GM03348 (cell line): Measurements from ENCODE around the gene PHACTR1.

Experiments
- DNase-seq: peaks from one replicate; pipeline ENCODE4 v3.0.0; 2012; ENCODE audit warnings: low spot score

Gene PHACTR1

DNA sequence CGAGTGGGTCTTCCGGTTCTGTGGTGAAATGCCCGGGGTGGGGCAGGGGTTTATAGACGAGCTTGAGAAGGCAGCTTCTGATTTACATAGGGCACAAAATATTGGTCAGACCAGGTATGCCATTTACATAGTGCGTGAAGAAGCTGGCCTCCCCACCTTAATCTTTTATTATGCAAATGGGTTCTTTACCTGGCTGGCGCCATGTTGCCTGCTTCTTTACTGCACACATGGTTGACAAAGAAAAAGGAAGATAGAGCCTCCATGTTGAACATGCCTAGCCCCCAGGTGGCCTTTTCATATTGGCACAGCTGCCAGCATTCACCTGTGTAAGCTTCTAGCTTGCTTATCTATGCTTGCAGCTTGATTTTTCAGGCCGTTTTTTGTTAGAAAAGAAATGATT, 276.2 kb downstream of the PHACTR1 start:
- DNase-seq: no peak

GRCh38 chr6:12993283-12993898, 276.8 kb downstream of the PHACTR1 start:
- DNase-seq: no peak

GRCh38 chr6:12995419-12995818, 278.9 kb downstream of the PHACTR1 start:
- no peak for DNase-seq

DNA sequence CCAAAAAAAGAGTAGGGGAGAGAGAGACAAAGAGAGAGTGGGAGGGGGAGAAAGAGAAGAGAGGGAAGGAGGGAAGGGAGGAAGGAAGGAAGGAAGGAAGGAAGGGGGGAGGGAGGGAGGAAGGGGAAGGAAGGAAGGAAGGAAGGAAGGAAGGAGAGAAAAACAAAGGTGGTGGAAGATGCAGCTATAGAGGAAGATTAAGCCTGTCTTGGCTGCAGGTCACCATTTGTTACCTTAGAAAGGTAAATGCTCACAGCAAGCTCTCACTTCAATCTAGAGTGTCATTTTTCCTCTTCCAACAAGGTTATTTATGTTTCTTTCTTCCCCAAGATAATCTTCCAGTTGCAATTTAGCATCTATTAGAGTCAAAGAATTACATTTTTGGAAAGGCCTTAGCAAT, 284.0 kb downstream of the PHACTR1 start:
- DNase-seq: no peak

DNA sequence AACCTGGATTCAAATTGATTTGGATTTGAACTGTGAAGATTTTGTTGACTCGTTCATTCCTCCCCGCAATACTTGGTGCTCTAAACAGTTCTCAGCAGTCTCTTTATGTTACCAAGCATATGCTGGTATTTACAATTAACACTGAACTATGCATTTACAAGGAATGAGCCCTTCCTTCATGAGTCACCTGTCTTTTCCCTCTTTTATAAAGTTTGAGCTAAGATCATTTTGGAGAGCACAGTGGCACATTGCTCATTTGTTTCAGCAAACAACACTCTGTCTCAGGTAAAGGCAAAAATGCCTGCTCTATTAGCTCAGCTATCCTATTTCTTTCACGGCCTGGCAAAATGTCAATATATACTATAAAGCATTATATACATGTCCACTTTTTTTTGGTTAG, 285.4 kb downstream of the PHACTR1 start:
- no peak for DNase-seq

- DNase-seq: no peak
These were observed 288.0 kb downstream of the PHACTR1 start for GRCh38 chr6:13004601-13005000.

- no peak for DNase-seq
These were observed 289.4 kb downstream of the PHACTR1 start for GRCh38 chr6:13005994-13006393.

DNA sequence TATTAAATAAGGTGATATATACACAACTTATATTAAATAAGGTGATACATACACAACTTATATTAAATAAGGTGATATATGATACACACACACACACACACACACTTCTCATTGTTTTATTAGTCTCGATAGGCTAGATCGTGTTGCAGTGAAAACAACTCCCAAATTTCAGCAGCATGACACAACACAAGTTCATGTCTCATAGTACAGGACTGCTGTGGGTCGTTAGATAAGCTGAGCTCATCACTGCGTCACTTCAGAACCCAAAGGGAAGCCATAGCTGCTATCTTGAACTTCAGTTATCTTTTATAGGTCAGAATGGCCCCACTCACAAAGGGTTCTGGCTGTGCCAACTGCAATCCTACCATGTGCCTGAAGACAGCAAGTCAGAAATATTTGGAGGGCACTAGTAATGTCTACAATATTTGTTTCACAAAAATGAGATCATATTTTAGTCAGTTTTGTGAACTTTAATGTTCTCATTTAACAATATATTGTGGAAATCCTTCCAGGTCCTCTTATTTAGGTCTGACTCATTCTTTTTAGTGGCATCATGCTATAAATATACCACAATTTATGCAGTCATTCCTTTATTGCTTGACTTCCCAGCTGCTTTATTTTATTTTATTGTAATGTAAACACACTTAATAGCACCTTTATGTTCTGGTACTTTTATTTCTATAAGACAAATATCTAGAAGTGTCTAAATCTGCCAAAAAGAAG, 290.2 kb downstream of the PHACTR1 start:
- DNase-seq: no peak

- DNase-seq: no peak
These were observed 291.2 kb downstream of the PHACTR1 start for GRCh38 chr6:13007744-13008143.

GRCh38 chr6:13009031-13009430, 292.5 kb downstream of the PHACTR1 start:
- DNase-seq: no peak

- no peak for DNase-seq
These were observed 292.9 kb downstream of the PHACTR1 start for GRCh38 chr6:13009461-13009860.

DNA sequence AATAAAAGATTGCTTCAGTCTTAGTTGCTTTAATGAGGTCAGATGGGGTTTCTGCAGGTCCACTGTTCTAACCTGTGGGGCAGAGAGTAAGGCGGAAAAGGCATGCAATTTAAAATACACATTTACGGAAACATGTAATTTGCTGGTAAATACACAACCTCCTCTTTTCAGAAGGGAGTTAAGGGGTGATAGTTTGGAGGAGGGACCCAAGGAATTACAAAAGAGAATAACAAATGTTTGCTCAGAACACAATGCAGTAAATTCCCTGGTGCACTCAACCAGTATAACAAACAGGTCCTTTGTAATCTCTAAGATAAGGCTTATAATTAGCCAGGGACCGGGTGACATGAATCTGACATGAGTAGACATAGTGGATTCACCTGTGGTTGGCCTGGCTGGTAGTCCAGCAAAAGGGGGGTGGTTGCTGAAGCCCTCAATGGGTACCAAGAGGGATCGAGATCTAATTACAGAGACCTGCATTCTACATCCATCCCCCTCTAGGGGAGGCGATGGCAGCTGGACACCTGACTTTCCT, 295.1 kb downstream of the PHACTR1 start:
- no peak for DNase-seq

GRCh38 chr6:13012296-13012695, 295.7 kb downstream of the PHACTR1 start:
- DNase-seq: no peak

DNA sequence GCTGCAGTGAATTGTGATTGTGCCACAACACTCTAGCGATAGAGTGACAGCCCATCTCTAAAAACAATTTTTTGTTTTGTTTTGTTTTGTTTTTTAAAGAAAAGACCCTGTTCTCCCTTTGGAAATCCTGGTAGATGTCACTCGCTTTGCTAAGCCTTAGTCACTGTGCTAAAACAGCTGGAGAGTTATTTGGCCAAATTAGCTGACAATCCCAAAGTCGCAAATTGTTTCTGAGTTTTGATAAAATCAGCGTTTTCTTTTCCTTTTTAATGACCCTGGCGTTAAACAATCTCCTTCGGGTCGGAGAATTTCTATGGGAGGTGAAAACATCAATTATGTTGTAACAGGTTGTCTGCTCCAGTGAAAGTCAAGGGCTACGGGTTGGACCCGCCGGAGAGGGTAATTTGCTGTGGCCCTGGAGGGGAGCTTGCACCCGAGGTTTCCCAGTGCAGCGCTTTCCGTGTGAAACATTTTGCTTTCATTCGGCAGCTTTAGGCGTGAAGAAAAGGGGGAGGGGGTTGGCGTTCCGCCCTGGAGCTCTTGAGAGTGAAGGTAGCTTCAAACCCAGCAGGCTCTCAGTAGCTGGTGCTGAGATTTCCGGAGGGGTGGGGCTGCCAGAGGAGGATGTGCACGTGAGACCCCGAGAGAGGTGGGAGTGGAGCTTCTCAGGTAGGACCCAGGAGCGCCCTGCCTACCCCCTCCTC, 296.6 kb downstream of the PHACTR1 start:
- peak; percentile 27 for DNase-seq

GRCh38 chr6:13013681-13014503, 297.3 kb downstream of the PHACTR1 start:
- DNase-seq: peak; percentile 61

- peak; percentile 12 for DNase-seq
These were observed 298.2 kb downstream of the PHACTR1 start for GRCh38 chr6:13014504-13015378.

GRCh38 chr6:13015379-13015681, 298.8 kb downstream of the PHACTR1 start:
- DNase-seq: no peak

- DNase-seq: no peak
These were observed 308.0 kb downstream of the PHACTR1 start for GRCh38 chr6:13024616-13025015.

DNA sequence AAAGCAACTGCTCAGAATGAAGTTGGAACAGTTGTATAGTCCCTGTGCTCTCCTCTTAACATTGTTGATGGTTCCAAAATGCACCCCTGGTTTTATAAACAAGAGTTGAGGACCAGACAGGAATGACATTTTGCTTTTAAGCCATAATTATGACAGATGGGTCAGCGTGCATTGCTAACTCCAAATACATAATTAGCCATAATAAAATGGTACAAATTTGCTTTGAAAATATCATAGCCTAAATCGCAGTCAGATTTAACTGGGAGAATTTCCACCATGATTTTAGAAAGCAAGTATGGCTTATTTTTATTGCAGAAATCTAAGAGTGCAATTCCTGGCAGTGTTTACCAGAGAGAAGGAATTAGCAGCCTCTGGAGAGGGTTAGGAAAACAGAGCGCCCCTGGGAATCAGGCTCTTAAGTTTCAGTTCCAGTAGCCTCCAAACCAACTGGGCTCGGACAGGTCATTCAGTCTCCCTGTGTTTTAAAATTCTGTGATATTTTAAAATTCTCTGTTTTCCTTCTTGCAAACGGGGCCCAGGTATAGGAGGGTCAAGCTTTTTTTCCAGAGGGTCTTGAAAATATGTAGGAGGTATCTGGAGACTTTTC, 309.4 kb downstream of the PHACTR1 start:
- no peak for DNase-seq

- no peak for DNase-seq
These were observed 310.0 kb downstream of the PHACTR1 start for GRCh38 chr6:13026557-13026956.

DNA sequence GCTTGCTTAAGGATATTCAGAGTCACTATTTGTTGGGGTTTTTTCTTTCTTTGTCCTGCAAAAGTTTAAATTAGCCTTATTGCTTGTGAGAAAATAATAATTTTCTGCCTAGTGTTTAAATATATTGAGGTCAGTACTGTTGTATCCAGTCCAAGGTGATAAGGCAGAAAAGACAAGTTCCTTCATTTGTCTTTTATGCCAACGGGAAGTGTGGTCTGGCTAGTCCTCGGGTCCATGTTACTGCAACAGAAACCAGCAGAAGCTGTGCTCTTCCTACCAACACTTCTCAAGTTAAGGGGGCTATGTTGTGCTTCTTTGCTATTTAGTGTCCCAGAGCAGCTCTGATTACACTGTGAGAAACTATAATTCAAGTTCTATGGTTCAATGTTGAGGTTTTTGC, 310.6 kb downstream of the PHACTR1 start:
- DNase-seq: no peak
